Stimulated activated CD4-positive, alpha-beta T cell treated with anti-CD3 and anti-CD28 coated beads, Interleukin-12 subunit alpha, Interleukin-12 subunit beta, amount 100 ng/mL, for 4 hours (primary cell): ENCODE data around the gene CLECL1.
"Not testable (repeated sequence)": the region's sequence is repeated elsewhere in the genome, so short reads cannot be mapped to it uniquely, and the experiment has no call there.

Source experiments
- DNase-seq: peaks from one replicate; pipeline ENCODE4 v3.0.0-alpha.2; 2020

The CLECL1 gene

GRCh38 chr12:9718968-9719367 is 13.9 kb downstream of the CLECL1 start:
- no peak for DNase-seq

- no peak for DNase-seq
Observed at GRCh38 chr12:9717070-9717925, 15.6 kb downstream of the CLECL1 start.

GRCh38 chr12:9713032-9713558 is 19.8 kb downstream of the CLECL1 start:
- not testable (repeated sequence) for DNase-seq

DNA sequence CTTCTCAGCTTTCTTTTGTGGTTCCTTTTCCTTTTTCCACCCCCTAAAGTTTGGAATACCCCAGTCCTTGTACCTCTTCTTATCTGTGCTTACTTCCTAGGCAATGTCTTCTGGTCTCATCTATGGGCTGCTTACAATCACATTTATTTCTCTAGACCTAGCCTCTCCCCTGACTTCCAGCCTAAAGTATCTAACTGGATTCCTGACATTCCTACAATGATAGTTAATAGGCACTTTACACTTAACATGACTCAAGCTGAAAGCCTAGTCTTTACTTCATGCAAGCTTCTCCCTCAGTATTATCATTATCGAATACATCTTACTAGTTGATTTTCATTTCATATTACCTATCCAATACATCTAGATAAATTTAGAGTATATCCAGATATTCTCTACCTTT is 21.2 kb downstream of the CLECL1 start:
- no peak for DNase-seq

- DNase-seq, result no peak
Observed at GRCh38 chr12:9710584-9711375, 22.1 kb downstream of the CLECL1 start.

GRCh38 chr12:9708853-9709252 is 24.0 kb downstream of the CLECL1 start:
- DNase-seq, result no peak

- peak; percentile 55 for DNase-seq
Observed at GRCh38 chr12:9707864-9708808, 24.8 kb downstream of the CLECL1 start.

- no peak for DNase-seq
Observed at GRCh38 chr12:9707356-9707755, 25.5 kb downstream of the CLECL1 start.

DNA sequence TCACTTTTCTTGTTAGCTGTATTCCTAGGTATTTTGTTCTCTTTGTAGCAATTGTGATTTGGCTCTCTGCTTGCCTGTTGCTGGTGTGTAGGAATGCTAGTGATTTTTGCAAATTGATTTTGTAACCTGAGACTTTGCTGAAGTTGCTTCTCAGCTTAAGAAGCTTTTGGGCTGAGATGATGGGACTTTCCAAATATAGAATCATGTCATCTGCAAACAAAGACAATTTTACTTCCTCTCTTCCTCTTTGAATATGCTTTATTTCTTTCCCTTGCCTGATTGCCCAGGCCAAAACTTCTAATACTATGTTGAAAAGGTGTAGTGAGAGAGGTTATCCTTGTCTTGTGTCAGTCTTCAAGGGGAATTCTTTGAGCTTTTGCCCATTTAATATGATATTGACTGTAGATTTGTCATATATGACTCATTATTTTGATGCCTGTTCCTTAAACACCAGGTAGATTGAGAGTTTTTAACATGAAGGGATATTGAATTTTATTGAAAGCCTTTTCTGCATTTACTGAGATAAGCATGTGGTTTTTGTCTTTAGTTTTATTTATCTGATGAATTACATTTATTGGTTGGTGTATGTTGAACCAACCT is 26.7 kb downstream of the CLECL1 start:
- no peak for DNase-seq

GRCh38 chr12:9704561-9704960 is 28.3 kb downstream of the CLECL1 start:
- DNase-seq, result not testable (repeated sequence)

GRCh38 chr12:9702255-9702654 is 30.6 kb downstream of the CLECL1 start:
- DNase-seq, result no peak

- peak; percentile 18 for DNase-seq
Observed at GRCh38 chr12:9701380-9702154, 31.3 kb downstream of the CLECL1 start.

DNA sequence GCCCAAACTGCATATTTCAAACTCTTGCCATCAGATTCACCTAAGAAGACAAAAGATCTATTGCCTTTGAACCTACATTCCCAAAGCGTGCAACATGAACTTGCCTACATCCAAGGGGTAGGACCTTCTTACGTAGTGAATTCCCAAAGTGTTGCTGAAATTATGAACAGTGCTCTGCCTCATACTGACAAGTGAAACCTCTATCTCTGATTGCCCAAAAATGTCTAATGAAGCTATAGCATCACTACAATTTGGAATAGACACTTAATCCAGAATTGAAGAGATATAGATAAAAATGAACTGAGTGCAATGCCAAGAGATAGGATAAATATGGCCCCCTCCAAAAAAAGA is 32.3 kb downstream of the CLECL1 start:
- no peak for DNase-seq

- DNase-seq, result no peak
Observed at GRCh38 chr12:9699898-9700605, 32.8 kb downstream of the CLECL1 start.

DNA sequence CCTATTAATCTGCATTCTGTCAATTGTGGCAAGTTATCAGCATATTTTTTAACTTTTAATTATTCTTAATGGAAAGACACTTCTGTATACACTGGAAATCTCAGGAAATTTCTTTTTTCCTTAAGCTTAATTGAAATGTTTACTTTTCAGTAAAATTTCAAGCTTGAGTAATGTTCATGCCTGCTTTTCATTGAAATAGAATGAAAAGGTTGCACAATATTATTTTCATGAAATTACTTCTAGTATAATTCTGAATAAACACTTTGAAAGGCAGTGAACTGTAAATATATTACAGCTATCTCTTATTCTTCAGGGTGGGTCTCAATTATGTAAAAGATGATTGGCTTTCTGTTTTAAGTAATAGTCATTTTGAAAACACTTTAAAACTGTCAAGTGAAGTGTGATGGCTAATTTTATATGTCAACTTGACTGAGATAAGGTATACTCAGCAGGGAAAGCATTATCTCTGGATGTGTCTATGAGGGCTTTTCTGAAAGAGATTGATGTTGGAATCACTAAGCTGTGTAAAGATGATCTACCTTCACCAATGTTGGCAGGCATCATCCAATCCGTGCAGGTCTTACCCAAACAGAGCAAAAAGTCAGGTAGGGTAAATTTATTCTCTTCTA is 33.5 kb downstream of the CLECL1 start:
- DNase-seq, result no peak

DNA sequence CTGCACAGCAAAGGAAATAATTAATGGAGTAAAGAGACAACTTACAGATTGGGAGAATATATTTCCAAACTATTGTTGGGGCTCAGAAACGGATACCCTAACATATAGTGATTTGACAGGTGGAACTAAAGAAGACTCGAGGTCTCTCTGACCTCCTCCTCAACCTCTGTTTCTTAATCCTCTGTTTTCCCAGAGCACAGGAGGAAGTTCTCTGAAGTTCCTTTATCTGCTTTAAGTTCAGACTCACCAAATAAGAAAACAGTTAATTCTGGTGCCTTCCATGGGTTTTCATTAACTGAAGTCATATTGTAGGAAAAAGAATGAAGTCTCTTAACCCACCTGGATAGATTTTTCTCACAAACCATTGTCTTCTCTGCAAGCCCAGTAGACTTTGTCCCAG is 34.2 kb downstream of the CLECL1 start:
- DNase-seq, result no peak

GRCh38 chr12:9697619-9698018 is 35.3 kb downstream of the CLECL1 start:
- DNase-seq, result no peak

- DNase-seq, result not testable (repeated sequence)
Observed at GRCh38 chr12:9695661-9696060, 37.2 kb downstream of the CLECL1 start.

DNA sequence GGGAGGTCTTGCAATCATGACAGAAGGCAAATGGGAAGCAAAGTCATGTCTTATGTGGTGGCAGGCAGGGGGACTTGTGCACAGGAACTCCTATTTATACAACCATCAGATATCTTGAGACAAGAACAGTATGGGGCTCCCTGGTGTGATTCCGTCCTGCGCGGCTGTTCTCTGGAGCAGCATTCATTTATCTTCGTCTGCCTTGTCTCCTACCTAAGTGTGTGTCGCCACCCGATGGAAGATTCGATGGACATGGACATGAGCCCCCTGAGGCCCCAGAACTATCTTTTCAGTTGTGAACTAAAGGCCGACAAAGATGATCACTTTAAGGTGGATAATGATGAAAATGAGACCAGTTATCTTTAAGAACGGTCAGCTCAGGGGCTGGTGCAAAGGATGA is 37.7 kb downstream of the CLECL1 start:
- not testable (repeated sequence) for DNase-seq

DNA sequence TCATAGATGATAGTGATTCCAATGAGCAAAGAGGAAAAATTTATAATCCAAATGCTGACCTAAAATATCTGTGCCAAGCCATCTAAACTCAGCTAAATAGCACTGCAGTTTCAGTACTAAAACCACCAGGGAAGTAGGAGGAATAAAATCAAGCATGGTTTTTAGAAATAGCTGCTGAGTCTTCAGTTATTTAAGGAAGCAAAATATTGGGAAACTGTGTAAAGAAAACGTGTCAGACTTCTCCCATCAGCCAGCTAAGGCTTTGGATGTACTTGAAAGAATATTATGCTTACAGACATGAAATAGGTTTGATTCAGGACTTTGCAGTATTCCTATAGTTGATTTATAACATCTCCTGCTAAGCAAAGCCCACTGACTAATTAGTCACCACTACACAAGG is 38.7 kb downstream of the CLECL1 start:
- DNase-seq, result no peak
